H1 (cell line): Measurements from ENCODE around the gene RND2. TPM values are rescaled to one million over a fixed set of nuclear protein-coding genes. Genes with fewer than 3 reads are reported as not detected.

Source experiments
- CTCF ChIA-PET: fragments of 300-600 bp; sonication (Branson Sonifier 250); formaldehyde crosslinking; loops from one replicate; lab custom pipeline; 2021; ENCODE audit not compliant: partially characterized antibody; lab: Charles Lee
- POLR2A ChIA-PET: fragments of 300-600 bp; sonication (Branson Sonifier 250); formaldehyde crosslinking; loops from one replicate; lab custom pipeline; 2021; ENCODE audit warnings: inconsistent platforms; ENCODE audit not compliant: partially characterized antibody; lab: Charles Lee
- DNase-seq, 2 experiments: peaks; one replicate each; pipeline versions ENCODE4 v3.0.0 to v3.0.0-alpha.2; 2010 to 2022; ENCODE audit warnings: low spot score in 2 of 2, low read depth in 1 of 2, mixed read lengths in 1 of 2
- FAIRE-seq: peaks from 2 replicates; lab custom pipeline; 2011; peaks lifted over from hg19 to GRCh38; lab: Jason Lieb, UNC
- H2AFZ ChIP-seq: 2 replicates; pipeline ENCODE4 v1.8.1; 2012; ENCODE audit warnings: low read length, inconsistent platforms
- H2AK5ac ChIP-seq: 2 replicates; pipeline ENCODE4 v1.6.1; 2013; ENCODE audit warnings: low read depth, low read length
- H2BK120ac ChIP-seq: replicated peaks from 2 replicates; pipeline ENCODE3; 2013; ENCODE audit warnings: low read depth, low read length, inconsistent platforms
- H2BK12ac ChIP-seq: 2 replicates; pipeline ENCODE4 v1.6.1; 2013; ENCODE audit warnings: low read depth, low read length
- H2BK15ac ChIP-seq: 2 replicates; pipeline ENCODE4 v1.6.1; 2013; ENCODE audit warnings: low read length
- H2BK20ac ChIP-seq: 2 replicates; pipeline ENCODE4 v1.6.1; 2013; ENCODE audit warnings: low read length
- H2BK5ac ChIP-seq: 2 replicates; pipeline ENCODE4 v1.6.1; 2013; ENCODE audit warnings: low read depth, low read length
- H3K14ac ChIP-seq: 2 replicates; pipeline ENCODE4 v1.6.1; 2013; ENCODE audit warnings: inconsistent platforms; ENCODE audit not compliant: insufficient read length
- H3K18ac ChIP-seq: 2 replicates; pipeline ENCODE4 v1.6.1; 2013; ENCODE audit warnings: low read length; ENCODE audit errors: extremely low read depth
- H3K23ac ChIP-seq: 2 replicates; pipeline ENCODE4 v1.6.1; 2013; ENCODE audit warnings: inconsistent platforms; ENCODE audit not compliant: insufficient read length
- H3K23me2 ChIP-seq: 2 replicates; pipeline ENCODE4 v1.6.1; 2013; ENCODE audit warnings: low read depth, low read length
- H3K27ac ChIP-seq: 2 replicates; pipeline ENCODE4 v1.6.1; 2011; ENCODE audit warnings: low read depth, low read length, inconsistent platforms
- H3K27me3 ChIP-seq, 4 experiments: replicated peaks in 1 of 4; 1 replicate in 1 of 4; 2 replicates in 3 of 4; pipeline versions ENCODE4 v1.6.1 to v1.8.1; 2011 to 2013; ENCODE audit warnings: low read length in 3 of 4, mild to moderate bottlenecking in 3 of 4, inconsistent platforms in 2 of 4, mixed read lengths in 2 of 4, moderate library complexity in 1 of 4; ENCODE audit not compliant: control insufficient read depth in 3 of 4, insufficient read depth in 3 of 4; ENCODE audit errors: extremely low read depth in 1 of 4
- H3K36me3 ChIP-seq, 4 experiments: 2 replicates each; pipeline versions ENCODE4 v1.6.1 to v1.8.1; 2011 to 2013; ENCODE audit warnings: mild to moderate bottlenecking in 4 of 4, low read length in 3 of 4, moderate library complexity in 2 of 4, control low read depth in 1 of 4, inconsistent platforms in 1 of 4; ENCODE audit not compliant: insufficient read depth in 4 of 4, control insufficient read depth in 2 of 4
- H3K4ac ChIP-seq: replicated peaks from 2 replicates; pipeline ENCODE3; 2013; ENCODE audit warnings: low read length, low read depth, mixed read lengths, inconsistent platforms; ENCODE audit not compliant: insufficient read length
- H3K4me1 ChIP-seq, 4 experiments: replicated peaks in 1 of 4; 1 replicate in 1 of 4; 2 replicates in 3 of 4; pipeline versions ENCODE4 v1.6.1 to v1.8.1; 2011 to 2013; ENCODE audit warnings: low read length in 3 of 4, inconsistent platforms in 2 of 4, mixed read lengths in 1 of 4; ENCODE audit not compliant: insufficient read depth in 4 of 4, control insufficient read depth in 3 of 4
- H3K4me2 ChIP-seq, 2 experiments: 2 replicates each; pipeline versions ENCODE4 v1.6.1 to v1.8.1; 2011 to 2013; ENCODE audit warnings: low read depth in 2 of 2, low read length in 2 of 2, control low read depth in 1 of 2, inconsistent platforms in 1 of 2, mild to moderate bottlenecking in 1 of 2; ENCODE audit not compliant: insufficient read depth in 1 of 2
- H3K4me3 ChIP-seq, 4 experiments: fragments of 200-600, 300-600 bp in 1 of 4; sonication (generic), shearing (Covaris generic), sonication (Bioruptor Twin) in 1 of 4; 2 replicates each; pipeline versions ENCODE4 v1.5.1 to v1.8.1; 2011 to 2016; ENCODE audit warnings: low read length in 4 of 4, low read depth in 3 of 4, control low read depth in 2 of 4, inconsistent platforms in 2 of 4, mild to moderate bottlenecking in 2 of 4, mixed read lengths in 1 of 4, moderate library complexity in 1 of 4; ENCODE audit not compliant: insufficient read depth in 2 of 4; ENCODE audit errors: extremely low read depth in 1 of 4
- H3K56ac ChIP-seq: replicated peaks from 2 replicates; pipeline ENCODE3; 2013; ENCODE audit warnings: low read depth, mild to moderate bottlenecking, mixed read lengths, low read length, inconsistent platforms; ENCODE audit not compliant: insufficient read length
- H3K79me1 ChIP-seq: 2 replicates; pipeline ENCODE4 v1.6.1; 2013; ENCODE audit warnings: low read depth, low read length, control low read depth
- H3K79me2 ChIP-seq, 2 experiments: 2 replicates each; pipeline versions ENCODE4 v1.6.1 to v1.8.1; 2012 to 2013; ENCODE audit warnings: low read length in 2 of 2, mild to moderate bottlenecking in 2 of 2, inconsistent platforms in 1 of 2; ENCODE audit not compliant: insufficient read depth in 2 of 2, control insufficient read depth in 1 of 2
- H3K9ac ChIP-seq, 4 experiments: replicated peaks in 1 of 4; 1 replicate in 1 of 4; 2 replicates in 3 of 4; pipeline versions ENCODE4 v1.6.1 to v1.8.1; 2011 to 2013; ENCODE audit warnings: low read depth in 3 of 4, low read length in 3 of 4, control low read depth in 2 of 4, mild to moderate bottlenecking in 2 of 4, moderate library complexity in 2 of 4, inconsistent platforms in 1 of 4; ENCODE audit errors: extremely low read depth in 1 of 4
- H3K9me3 ChIP-seq, 2 experiments: 2 replicates each; pipeline versions ENCODE4 v1.6.1 to v1.8.1; 2012 to 2013; ENCODE audit warnings: mild to moderate bottlenecking in 2 of 2, moderate library complexity in 2 of 2, control low read depth in 1 of 2, inconsistent platforms in 1 of 2, low read depth in 1 of 2, low read length in 1 of 2, mixed read lengths in 1 of 2; ENCODE audit not compliant: insufficient read depth in 2 of 2
- H4K20me1 ChIP-seq, 2 experiments: replicated peaks in 1 of 2; 2 replicates each; pipeline versions ENCODE3 to v1.8.1; 2011 to 2013; ENCODE audit warnings: inconsistent platforms in 2 of 2, low read length in 2 of 2, mild to moderate bottlenecking in 1 of 2; ENCODE audit not compliant: insufficient read depth in 2 of 2, control insufficient read depth in 1 of 2
- H4K5ac ChIP-seq: 2 replicates; pipeline ENCODE4 v1.6.1; 2013; ENCODE audit warnings: low read length, low read depth, mixed read lengths, inconsistent platforms; ENCODE audit not compliant: insufficient read length
- H4K8ac ChIP-seq: 2 replicates; pipeline ENCODE4 v1.8.0; 2013; ENCODE audit warnings: mild to moderate bottlenecking, moderate library complexity, low read length, inconsistent platforms; ENCODE audit not compliant: insufficient read depth; ENCODE audit errors: extremely low read depth
- H4K91ac ChIP-seq: replicated peaks from 2 replicates; pipeline ENCODE3; 2013; ENCODE audit warnings: low read length, mixed read lengths, inconsistent platforms; ENCODE audit not compliant: insufficient read length
- E2F6 ChIP-seq: IDR thresholded peaks from 2 replicates; pipeline ENCODE4 v1.6.1; 2012; ENCODE audit warnings: inconsistent platforms
- GABPA ChIP-seq: IDR thresholded peaks from 2 replicates; pipeline ENCODE4 v1.6.1; 2011; ENCODE audit warnings: mild to moderate bottlenecking, low read length, moderate library complexity, borderline replicate concordance; ENCODE audit not compliant: insufficient read depth
- KDM1A ChIP-seq: fragments of 200-600, 300-600 bp; sonication (generic); IDR thresholded peaks from 2 replicates; pipeline ENCODE4 v1.7.1; 2016; ENCODE audit warnings: mild to moderate bottlenecking, low read length, borderline replicate concordance
- KDM5A ChIP-seq: fragments of 200-600 bp; IDR thresholded peaks from 2 replicates; pipeline ENCODE4 v1.7.1; 2012; ENCODE audit warnings: mild to moderate bottlenecking, low read length, inconsistent platforms, mixed read lengths
- SIRT6 ChIP-seq: IDR thresholded peaks from one replicate; pipeline ENCODE4 v1.7.1; 2012; ENCODE audit warnings: low read length, inconsistent platforms
- SRF ChIP-seq: IDR thresholded peaks from 2 replicates; pipeline ENCODE4 v1.6.1; 2011; ENCODE audit warnings: mild to moderate bottlenecking, low read depth, low read length, moderate library complexity
- TAF1 ChIP-seq: IDR thresholded peaks from 2 replicates; pipeline ENCODE4 v1.6.1; 2011; ENCODE audit warnings: mild to moderate bottlenecking, low read depth, low read length
- ZNF274 ChIP-seq: IDR thresholded peaks from 2 replicates; pipeline ENCODE4 v1.7.0; 2012; ENCODE audit warnings: low read length, borderline replicate concordance; ENCODE audit errors: extremely low read depth
- WGBS, 2 experiments: shearing (Covaris generic) in 1 of 2; methylation state at CpG; one replicate each; pipeline versions ENCODE4 v1.1.6 to v1.1.7; 2013 to 2015; ENCODE audit warnings: low lambda C conversion rate in 2 of 2, mixed read lengths in 2 of 2, inconsistent platforms in 1 of 2, low coverage in 1 of 2, missing lambda C conversion rate in 1 of 2; ENCODE audit not compliant: insufficient replicate concordance in 2 of 2, insufficient coverage in 1 of 2, insufficient read length in 1 of 2; ENCODE audit errors: extremely low coverage in 1 of 2, missing lambda C conversion rate in 1 of 2; 5-methylcytosine and 5-hydroxymethylcytosine counted together
- polyA plus RNA-seq, 7 experiments: library from polyadenylated mRNA; depleted of rRNA in 3 of 7; stranded (reverse) in 5 of 7; unstranded in 2 of 7; fragments of >200 nt in 5 of 7; fragments of 200-250 nt in 2 of 7; gene quantifications; 1 replicate in 5 of 7; 2 replicates in 1 of 7; 4 replicates in 1 of 7; pipeline versions ENCODE4 v1.2.1 to v1.2.3, GENCODE V29; 2011 to 2013; ENCODE audit warnings: missing spikeins in 2 of 7, mixed read lengths in 2 of 7
- total RNA-seq: library from RNA; stranded (reverse); fragmentation: NEBNext Ultra II Directional; extraction: Animal tissue kit (Norgen Biotek cat#: 25700); gene quantifications from 2 replicates; pipeline ENCODE4 v1.2.1, GENCODE V29; 2021
- TF ChIP-seq, protein P1 (sequence below): IDR thresholded peaks from 2 replicates; pipeline ENCODE4 v1.6.1; 2012; ENCODE audit warnings: low read length, inconsistent platforms

RND2 gene
- total and polyA plus RNA-seq, 2 of the 8 experiments (the other 6 are each of a cell fraction or from before 2014, with no cell fraction given), result 51.3 to 61.4 TPM

DNA sequence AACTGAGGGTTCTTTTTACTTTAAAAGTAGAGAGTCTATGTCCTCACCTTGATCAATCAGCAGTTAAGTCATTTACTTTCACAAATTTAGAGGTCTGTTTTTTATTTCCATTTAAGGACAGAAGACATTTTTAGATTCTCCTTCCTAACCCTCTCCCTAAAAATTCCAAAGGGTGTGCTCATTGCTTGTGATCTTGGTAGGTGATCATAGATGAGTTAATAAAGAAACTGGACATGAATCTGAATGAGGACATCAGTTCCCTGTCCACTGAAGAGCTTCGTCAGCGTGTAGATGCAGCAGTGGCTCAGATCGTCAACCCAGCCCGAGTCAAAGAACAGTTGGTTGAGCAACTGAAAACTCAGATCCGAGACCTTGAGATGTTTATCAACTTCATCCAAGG lies 35.9 kb upstream of the RND2 start:
- Histone ChIP-seq H3K36me3 (peaks cover 19 to 49% (median 38%) of the 10 kb centered on the region in 4 experiments; a peak in 6 of 8 replicates), H3K9me3 (no peaks in the 10 kb centered on the region)

More for the DNA sequence above, 35.9 kb upstream of the RND2 start:
- Histone ChIP-seq H2AK5ac (no peak overlapping the region), H3K4me1 (no peaks in the 10 kb centered on the region), H3K9ac (no peak overlapping the region), H3K23me2 (no peaks in the 10 kb centered on the region), H3K79me2 (no peaks in the 10 kb centered on the region), H3K27me3 (no peaks in the 10 kb centered on the region), H2BK5ac (no peak overlapping the region), H2BK20ac (no peak overlapping the region), H4K20me1 (peaks cover 0 to 6% of the 10 kb centered on the region in 2 experiments), H3K4ac (no peak overlapping the region), H3K4me3 (no peak overlapping the region), H2BK120ac (no peak overlapping the region), H4K91ac (no peak overlapping the region), H3K23ac (no peak overlapping the region), H2AFZ (no peak overlapping the region), H3K27ac (no peak overlapping the region), H3K4me2 (no peak overlapping the region), H3K56ac (no peak overlapping the region), H3K18ac (no peak overlapping the region), H3K14ac (no peak overlapping the region), H4K5ac (no peak overlapping the region), H4K8ac (no peak overlapping the region), H2BK12ac (no peak overlapping the region), H3K79me1 (no peaks in the 10 kb centered on the region), H2BK15ac (no peak overlapping the region)
- ChIA-PET POLR2A (interaction anchor here (7.1 kb wide), 1 partner anchor 8 kb away, joined by 57 read pairs; the partner anchor contains the start of gene RPL27), CTCF (interaction anchor here (3.1 kb wide), 1 partner anchor 9 kb away, joined by 13 read pairs; the partner anchor contains the start of gene RPL27)
- TF ChIP-seq ZNF274 (no peak), E2F6 (no peak), GABPA (no peak), KDM5A (no peak), SRF (no peak), SIRT6 (no peak), KDM1A (no peak), TAF1 (no peak)
- TF ChIP-seq, protein P1, sequence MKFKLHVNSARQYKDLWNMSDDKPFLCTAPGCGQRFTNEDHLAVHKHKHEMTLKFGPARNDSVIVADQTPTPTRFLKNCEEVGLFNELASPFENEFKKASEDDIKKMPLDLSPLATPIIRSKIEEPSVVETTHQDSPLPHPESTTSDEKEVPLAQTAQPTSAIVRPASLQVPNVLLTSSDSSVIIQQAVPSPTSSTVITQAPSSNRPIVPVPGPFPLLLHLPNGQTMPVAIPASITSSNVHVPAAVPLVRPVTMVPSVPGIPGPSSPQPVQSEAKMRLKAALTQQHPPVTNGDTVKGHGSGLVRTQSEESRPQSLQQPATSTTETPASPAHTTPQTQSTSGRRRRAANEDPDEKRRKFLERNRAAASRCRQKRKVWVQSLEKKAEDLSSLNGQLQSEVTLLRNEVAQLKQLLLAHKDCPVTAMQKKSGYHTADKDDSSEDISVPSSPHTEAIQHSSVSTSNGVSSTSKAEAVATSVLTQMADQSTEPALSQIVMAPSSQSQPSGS, result no peak
- DNase-seq, result no peak
- no peak for FAIRE-seq
- 93% methylated on average over 5 of the region's 5 CpGs; no CpG with 5 or more reads in 1 of the 2 experiments for WGBS, 2 experiments
